Caki2 (cell line): ENCODE results near the gene WNT3A. TPM values are rescaled to one million over a fixed set of nuclear protein-coding genes. Genes with fewer than 3 reads are reported as not detected.
"Not testable (repeated sequence)": the region's sequence is repeated elsewhere in the genome, so short reads cannot be mapped to it uniquely, and the experiment has no call there.

Experiments
- DNase-seq: peaks from one replicate; pipeline ENCODE4 v3.0.0-alpha.2; 2015; ENCODE audit warnings: low read depth
- in situ Hi-C: cut with HindIII; loops from 2 replicates; pipeline ENCODE4 v1.10.0; 2016; ENCODE audit warnings: low sequenced_read_pairs, low pct_unique_long_range_greater_than_20kb, mixed read lengths
- total RNA-seq: library from RNA; depleted of rRNA; stranded (reverse); fragments of >200 nt; shearing (Covaris generic); gene quantifications from 2 replicates; pipeline ENCODE4 v1.2.3, GENCODE V29; 2014; ENCODE audit warnings: low replicate concordance; rRNA removed

The WNT3A gene, protein sequence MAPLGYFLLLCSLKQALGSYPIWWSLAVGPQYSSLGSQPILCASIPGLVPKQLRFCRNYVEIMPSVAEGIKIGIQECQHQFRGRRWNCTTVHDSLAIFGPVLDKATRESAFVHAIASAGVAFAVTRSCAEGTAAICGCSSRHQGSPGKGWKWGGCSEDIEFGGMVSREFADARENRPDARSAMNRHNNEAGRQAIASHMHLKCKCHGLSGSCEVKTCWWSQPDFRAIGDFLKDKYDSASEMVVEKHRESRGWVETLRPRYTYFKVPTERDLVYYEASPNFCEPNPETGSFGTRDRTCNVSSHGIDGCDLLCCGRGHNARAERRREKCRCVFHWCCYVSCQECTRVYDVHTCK
- 0.49 TPM in 1 of 2 replicates, not detected in the other for total RNA-seq

DNA sequence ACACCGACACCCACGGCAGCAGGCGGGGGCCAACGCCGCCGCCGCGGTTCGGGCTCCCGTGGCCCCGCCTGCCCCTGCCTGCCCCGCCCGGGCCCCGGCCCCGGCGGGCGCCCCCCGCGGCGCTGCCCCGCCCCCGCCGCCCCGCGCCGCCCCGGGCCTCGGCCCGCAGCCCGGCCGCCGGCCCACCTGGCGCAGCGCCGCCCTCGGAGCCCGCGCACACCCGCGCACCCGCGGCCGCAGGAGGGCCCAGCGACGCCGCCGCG is at the start of gene WNT3A:
Gene WNT3A (plus strand): TSS at position 213 of the 263 bp plus-strand sequence. CDS start 131 bp downstream, outside the sequence.
- DNase-seq = no peak
- in situ Hi-C loops = no loop called here

DNA sequence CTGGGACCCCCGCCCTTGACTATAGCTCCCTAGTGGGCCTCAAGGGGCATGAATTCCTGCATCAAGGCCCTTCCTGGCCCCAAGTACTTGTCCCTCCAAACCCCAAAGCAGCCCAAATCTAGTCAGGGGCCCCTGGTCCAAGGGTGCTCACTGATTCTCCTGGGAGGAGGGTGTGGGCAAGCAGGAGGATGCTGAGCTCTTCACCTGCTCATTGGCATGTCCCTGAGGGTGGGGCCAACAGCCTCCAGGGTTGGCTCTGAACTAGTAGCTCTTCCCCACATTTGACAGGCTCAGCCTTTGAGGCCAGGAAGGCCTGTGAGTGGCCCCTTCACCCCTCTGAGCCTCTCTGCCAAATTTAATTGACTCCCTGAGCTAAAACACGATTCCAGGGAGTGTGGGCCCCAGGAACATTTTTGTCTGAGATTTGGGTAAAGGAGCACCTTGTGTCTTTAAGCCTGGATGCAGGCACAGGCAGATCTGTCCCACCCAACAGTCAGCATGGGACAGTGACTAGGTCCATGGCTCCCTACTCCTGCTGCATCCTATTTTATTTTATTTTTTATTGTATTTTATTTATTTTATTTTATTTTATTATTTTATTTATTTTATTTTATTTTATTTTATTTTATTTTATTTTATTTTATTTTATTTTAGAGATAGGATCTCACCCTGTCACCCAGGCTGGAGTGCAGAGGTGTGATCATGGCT is 48.0 kb upstream of the WNT3A start:
- in situ Hi-C loops = no loop called here

DNA sequence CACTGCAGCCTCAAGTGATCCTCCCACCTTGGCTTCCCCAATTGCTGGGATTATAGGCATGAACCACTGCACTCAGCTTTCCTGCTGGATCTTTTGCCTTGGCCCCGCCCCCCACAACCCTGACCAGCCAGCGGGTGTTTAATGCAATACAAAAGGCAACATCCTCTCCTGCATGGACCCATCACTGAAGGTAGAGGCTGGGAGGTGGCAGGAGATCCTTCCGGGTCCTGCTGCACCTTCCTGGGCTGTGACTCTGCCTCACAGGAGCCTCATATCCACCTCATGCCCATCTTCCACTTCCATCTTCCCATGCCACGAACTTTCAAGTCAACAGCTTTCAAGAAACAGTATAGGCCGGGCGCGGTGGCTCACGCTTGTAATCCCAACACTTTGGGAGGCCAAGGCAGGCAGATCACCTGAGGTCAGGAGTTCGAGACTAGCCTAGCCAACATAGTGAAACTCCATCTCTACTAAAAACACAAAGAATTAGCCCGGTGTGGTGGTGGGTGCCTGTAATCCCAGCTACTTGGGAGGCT is 47.4 kb upstream of the WNT3A start:
- in situ Hi-C loops = no loop called here
- DNase-seq = no peak

More for the DNA sequence above, 48.0 kb upstream of the WNT3A start:
- no peak for DNase-seq

DNA sequence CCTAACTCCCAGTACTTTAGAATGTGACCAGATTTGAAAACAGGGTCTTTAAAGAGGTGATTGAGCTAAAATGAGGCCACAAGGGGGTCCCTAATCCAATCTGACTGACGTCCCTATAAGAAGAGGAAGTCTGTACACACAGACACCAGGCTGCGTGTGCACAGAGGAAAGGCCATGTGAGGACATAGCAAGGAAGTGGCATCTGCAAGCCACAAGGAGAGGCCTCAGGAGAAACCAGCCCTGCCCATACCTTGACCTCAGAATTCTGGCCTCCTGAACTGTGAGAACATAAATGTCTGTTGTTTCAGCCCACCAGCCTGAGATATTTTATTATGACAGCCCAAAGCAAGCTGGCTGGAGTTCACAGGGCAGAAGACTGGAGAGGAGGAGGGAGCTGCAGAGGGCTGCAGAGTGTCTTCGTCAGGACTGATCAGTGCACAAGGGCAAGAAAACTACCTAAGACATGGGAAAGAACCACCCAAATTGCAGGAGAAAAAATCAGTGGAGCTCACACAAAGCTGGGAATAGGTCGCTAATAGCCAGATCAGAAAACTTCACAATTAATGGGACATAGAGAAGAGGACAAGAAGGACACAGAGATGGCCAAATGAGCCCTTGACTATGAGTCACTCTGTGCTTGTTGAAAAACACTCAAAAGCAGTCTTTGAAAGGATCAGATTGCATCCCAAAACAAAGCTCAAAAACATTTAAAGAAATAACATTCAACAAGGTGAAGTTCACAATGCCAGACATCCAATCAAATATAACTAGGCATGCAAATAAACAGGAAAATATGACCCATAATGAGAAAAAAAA is 44.9 kb upstream of the WNT3A start:
- in situ Hi-C loops = no loop called here
- DNase-seq = no peak

DNA sequence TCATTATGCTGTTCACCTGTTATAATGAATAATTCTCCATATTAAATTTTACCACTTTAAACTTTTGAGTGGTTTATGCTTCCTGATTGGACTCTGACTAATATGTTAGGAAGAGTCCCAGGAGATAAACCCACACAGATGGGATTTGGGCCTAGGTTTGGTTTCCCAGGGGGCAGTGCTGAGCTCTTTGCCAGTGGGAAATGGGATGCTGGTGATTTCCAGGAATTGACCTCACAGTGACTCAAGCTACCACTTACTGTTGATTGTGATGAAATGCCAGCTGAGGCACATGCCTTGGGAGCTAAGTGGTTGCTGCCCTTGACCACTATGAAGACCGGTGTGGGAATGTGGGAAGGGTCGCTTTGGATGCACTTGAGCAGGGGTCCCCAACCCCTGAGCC is 40.1 kb upstream of the WNT3A start:
- not testable (repeated sequence) for DNase-seq

DNA sequence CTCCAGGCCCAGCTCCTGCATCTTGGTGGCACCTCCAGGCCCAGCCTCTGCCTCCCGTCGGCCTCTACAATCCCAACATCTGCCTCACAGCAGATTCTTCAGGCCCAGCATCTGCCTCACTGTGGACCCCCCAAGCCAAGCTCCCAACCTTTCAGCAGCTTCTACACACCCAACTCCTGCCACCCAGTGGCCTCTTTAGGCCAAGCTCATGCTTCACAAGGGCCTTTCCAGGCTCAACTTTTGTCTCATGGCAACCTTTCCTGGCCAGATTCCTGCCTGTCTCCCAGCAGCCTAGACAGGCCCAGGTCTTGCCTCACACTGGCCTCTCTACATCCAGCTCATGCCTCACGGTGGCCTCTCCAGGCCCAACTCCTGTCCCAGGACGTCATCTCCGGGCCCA is 39.0 kb upstream of the WNT3A start:
- in situ Hi-C loops, DNase-seq: not testable (repeated sequence)

More for the DNA sequence above, 40.1 kb upstream of the WNT3A start:
- in situ Hi-C loops = not testable (repeated sequence)

DNA sequence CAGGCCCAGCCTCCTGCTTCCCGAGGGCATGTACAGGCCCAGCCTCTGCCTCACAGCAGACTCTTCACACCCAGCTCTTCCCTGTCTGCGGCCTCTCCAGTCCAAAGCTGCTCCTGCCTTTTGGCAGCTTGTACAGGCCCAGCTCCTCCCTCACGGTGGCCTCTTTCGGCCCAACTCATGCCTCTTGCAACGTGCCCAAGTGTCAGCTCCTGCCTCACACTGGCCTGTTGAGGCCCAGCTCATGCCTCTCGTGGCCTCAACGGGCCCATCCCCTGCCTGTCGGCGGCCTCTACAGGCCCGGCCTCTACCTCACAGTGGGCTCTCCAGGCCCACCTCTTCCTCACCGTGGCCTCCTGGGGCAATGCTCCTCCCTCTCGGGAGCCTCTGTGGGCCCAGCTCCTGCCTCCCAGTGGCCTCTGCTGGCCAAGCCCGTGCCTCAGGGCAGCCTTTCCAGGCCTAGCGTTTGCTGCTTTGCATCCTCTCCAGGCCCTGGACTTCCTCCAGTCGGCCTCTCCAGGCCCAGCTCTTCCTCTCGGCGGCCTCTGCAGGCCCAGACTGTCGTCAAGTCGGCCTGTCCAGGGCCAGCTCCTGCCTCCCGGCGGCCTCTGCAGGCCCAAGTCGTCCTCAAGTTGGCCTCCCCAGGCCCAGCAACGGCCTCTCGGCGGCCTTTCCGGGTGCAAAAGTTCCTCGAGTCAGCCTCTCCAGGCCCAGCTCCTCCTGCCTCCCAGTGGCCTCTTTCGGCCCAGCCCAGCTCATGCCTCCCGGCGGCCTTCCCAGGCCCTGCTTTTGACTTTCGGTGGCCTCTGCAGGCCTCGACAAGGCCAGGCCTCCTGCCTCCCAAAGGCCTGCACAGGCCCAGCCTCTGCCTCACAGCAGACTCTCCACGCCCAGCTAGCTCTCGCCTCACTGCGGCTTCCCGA is 36.5 kb upstream of the WNT3A start:
- in situ Hi-C loops, DNase-seq: not testable (repeated sequence)

DNA sequence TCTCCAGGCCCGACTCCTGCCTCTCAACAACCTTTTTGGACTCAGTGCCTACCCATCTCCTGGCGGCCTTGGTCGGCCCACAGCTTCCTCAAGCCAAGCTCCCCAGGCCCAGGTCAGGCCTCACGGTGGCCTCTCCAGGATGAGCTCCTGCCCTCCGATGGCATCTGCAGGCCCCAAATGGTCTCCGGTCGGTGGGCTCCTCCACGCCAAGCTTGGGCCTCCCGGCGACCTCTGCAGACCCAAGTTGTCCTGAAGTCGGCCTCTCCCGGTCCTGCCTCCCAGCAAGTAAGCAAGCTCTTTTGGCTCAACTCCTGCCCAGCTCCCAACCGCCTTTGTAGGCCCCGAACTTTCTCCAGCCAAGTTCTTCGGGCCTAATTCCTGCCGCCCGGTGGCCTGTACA is 35.6 kb upstream of the WNT3A start:
- in situ Hi-C loops, DNase-seq: not testable (repeated sequence)

DNA sequence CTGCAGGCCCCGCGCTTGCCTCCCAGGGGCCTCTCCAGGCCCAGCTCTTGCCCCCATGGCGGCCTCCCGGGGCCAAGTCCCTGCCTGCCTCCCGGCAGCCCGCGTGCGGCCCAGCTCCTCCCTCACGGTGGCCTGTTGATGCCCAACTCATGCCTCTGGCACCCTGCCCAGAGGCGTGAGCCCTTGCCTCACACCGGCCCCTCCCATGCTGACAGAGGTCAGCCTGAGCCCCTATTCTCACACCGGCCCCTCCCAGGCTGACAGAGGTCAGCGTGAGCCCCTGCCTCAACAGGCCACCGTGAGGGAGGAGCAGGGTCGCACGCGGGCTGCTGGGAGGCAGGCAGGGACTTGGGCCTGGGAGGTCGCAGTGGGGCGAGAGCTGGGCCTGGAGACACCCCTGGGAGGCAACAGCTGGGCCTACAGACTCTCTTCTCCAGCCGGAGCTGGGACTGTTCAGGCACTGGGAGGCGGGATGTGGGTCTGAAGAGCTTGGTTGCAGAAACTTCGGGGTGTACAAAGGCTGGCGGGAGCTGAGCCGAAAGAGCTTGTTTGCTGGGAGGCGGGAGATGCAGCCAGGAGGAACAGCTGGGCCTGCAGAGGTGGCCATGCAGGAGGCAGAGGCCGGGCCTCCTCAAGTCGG is 35.0 kb upstream of the WNT3A start:
- in situ Hi-C loops, DNase-seq: not testable (repeated sequence)

DNA sequence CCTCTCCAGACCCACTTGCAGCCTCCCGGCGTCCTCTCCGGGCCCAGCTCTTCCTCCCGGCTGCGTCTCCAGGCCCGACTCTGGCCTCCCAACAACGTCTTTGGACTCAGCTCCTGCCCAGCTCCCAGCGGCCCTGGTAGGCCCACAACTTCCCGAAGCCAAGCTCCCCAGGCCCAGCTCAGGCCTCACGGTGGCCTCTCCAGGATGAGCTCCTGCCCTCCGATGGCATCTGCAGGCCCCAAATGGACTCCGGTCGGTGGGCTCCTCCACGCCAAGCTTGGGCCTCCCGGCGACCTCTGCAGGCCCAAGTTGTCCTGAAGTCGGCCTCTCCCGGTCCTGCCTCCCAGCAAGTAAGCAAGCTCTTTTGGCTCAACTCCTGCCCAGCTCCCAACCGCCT is 34.5 kb upstream of the WNT3A start:
- DNase-seq, in situ Hi-C loops: not testable (repeated sequence)

DNA sequence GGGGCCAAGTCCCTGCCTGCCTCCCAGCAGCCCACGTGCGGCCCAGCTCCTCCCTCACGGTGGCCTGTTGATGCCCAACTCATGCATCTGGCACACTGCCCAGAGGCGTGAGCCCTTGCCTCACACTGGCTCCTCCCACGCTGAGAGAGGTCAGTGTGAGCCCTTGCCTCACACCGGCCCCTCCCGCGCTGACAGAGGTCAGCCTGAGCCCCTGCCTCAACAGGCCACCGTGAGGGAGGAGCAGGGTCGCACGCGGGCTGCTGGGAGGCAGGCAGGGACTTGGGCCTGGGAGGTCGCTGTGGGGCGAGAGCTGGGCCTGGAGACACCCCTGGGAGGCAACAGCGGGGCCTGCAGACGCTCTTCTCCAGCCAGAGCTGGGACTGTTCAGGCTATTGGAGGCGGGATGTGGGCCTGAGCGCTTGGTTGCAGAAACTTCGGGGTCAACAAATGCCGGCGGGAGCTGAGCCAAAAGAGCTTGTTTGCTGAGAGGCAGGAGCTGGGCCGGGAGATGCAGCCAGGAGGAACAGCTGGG is 33.9 kb upstream of the WNT3A start:
- in situ Hi-C loops, DNase-seq: not testable (repeated sequence)

DNA sequence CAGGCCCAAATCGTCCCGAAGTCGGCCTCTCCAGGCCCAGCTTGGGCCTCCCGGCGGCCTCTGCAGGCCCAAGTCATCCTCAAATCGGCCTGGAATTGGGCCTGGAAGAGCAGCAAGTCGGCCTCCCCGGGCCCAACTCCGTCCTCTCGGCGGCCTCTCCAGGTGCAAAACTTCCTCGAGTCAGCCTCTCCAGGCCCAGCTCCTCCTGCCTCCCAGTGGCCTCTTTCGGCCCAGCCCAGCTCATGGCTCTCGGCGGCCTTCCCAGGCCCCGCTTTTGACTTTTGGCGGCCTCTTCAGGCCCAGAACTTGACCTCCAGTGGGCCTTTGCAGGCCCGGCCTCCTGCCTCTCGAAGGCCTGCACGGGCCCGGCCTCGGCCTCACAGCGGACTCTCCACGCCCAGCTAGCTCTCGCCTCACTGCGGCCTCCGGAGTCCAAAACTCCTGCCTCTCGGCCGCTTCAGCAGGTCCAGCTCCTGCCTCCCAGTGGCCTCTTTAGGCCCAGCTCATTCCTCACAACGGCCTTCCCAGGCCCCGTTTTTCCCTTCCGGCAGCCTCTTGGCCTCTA is 33.0 kb upstream of the WNT3A start:
- in situ Hi-C loops, DNase-seq: not testable (repeated sequence)

DNA sequence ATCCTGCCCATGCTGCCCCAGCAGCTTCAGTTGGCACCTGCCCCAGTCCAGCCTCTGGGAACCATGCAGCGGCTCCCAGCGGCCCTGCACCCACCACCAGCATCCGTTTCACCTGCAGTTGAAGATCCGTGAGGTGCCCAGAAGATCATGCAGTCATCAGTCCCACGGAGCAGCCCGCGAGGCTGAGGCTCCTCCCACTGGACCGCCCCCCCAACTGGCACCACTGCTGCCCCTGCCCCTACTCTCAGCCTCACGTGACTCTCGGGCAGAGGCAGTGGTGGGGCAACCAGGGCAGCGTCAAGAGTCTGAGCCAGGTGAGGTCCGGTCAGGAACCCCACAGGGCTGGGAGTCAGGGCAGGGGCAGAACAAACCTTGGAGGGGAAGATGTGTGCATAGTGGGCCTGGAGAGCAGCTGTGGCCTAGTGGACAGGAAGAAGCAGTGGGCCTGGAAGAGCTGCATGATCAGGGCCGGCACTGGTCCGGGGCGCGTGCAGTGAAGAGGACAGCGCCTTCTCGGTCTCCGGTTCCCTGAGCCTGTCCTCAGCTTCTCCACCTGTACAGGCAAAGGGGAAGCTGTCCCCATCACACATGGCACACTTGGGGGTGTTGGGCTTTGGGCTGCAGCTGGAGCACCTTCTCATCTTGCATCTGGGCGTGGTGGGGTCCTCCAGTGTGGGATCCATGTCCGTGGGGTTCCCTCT is 31.1 kb upstream of the WNT3A start:
- DNase-seq, in situ Hi-C loops: not testable (repeated sequence)

DNA sequence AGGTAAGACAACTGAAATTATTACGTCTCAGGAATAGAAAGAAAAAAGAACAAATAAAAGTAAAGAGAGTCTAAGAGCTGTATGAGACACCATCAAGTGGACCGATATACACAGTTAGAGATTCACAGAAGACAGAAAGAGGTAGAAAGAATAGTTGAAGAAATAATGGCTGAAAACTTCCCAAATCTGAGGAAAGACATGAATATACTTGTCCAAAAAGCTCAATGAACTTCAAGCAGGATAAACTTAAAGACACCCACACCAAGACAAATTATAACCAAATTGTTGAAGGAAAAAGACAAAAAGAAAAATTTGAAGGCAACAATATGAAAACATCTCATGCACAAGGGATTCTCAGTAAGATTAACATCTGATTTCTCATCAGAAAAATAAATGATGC is 19.6 kb upstream of the WNT3A start:
- DNase-seq = no peak
- in situ Hi-C loops = no loop called here

DNA sequence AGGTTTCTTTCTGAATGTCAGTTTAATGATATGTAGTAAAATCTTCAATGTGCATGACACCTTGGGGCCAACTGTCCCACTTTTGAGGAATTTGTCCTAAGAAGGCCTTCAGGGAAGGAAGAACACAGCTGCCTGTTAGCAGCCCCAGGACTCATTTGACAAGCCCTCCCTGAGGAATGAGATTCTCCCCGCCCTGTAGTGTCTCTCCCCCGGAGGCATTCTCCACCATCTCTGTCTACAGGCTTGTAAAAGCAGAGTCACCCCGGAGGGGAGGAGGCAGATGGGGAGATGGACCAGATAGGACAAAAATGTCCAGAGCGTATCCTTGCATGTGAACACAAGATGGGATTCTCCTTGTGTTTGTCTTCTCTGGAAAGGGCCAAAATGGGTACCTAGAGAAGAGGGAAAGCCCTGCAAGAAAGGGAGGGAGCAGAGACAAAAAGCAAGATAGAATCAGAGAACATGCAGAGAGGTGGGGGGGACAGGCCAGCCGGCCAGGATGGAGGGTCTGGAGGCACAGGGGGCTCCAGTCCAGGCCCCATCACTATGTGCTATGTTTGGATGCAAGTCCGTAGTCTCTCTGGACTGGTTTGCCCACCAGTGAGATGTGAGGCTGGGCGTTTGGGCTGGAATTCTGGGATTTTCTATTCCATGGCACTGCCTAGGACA is 12.0 kb upstream of the WNT3A start:
- no peak for DNase-seq
- in situ Hi-C loops = no loop called here
